HG03064 (cell line): ENCODE data around the gene NUP155.
A peak's percentile ranks its signal among the peaks of the same experiment; 100 is the strongest.
"Not testable (repeated sequence)": the region's sequence is repeated elsewhere in the genome, so short reads cannot be mapped to it uniquely, and the experiment has no call there.

Source experiments
- ATAC-seq: cut with Tn5 transposase; IDR thresholded peaks from one replicate; pipeline ENCODE4 v1.9.1; 2021; ENCODE audit warnings: low read depth; ENCODE audit not compliant: unreplicated experiment

Gene NUP155

GRCh38 chr5:37370864-37371726 is at the start of gene NUP155:
Gene NUP155 (minus strand): TSS chr5:37371106. CDS start chr5:37370977, 129 bp downstream.
- peak; percentile 95 for ATAC-seq

DNA sequence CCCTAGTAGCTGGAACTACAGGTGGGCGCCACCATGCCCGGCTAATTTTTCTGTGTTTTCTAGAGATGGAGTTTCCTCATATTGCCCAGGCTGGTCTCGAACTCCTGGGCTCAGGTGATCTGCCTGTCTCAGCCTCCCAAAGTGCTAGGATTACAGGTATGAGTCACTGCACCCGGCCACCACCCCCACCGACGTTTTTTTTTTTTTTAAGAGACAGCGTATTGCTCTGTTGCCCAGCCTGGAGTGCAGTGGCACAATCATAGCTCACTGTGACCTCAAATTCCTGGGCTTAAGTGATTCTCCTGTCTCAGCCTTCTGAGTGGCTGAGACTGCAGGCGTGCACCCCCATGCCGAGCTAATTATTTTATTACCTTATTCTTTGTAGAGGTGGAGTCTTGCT is 46.4 kb upstream of the NUP155 start:
- no peak for ATAC-seq

DNA sequence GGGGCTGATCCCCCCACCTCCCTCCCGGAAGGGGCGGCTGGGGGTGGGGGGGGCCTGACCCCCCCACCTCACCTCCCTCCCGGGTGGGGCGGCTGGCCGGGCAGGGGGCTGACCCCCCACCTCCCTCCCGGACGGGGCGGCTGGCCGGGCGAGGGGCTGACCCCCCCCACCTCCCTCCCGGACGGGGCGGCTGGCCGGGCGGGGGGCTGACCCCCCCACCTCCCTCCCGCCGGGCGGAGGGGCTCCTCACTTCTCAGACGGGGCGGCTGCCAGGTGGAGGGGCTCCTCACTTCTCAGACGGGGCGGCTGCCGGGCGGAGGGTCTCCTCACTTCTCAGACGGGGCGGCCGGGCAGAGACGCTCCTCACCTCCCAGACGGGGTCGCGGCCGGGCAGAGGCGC is 44.5 kb upstream of the NUP155 start:
- ATAC-seq, result not testable (repeated sequence)

- ATAC-seq, result no peak
These were observed 41.6 kb upstream of the NUP155 start for GRCh38 chr5:37412515-37412914.

GRCh38 chr5:37400501-37400900 is 29.6 kb upstream of the NUP155 start:
- ATAC-seq, result no peak

DNA sequence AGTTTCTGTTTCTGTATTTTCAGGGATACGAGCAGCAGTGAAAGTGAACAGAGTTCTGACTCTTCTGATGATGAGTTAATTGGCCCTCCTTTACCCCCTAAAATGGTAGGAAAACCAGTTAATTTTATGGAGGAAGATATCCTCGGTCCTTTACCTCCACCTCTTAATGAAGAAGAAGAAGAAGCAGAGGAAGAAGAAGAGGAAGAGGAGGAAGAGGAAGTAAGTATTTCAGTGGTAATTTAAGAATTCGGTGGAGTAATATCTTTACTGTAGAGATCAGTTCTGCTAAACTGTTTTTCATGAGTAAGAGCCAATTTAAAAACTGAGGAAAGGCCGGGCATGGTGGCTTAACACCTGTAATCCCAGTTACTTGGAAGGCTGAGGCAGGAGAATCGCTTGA is 25.4 kb upstream of the NUP155 start:
- no peak for ATAC-seq

- ATAC-seq, result no peak
These were observed 20.7 kb upstream of the NUP155 start for GRCh38 chr5:37391591-37391990.

DNA sequence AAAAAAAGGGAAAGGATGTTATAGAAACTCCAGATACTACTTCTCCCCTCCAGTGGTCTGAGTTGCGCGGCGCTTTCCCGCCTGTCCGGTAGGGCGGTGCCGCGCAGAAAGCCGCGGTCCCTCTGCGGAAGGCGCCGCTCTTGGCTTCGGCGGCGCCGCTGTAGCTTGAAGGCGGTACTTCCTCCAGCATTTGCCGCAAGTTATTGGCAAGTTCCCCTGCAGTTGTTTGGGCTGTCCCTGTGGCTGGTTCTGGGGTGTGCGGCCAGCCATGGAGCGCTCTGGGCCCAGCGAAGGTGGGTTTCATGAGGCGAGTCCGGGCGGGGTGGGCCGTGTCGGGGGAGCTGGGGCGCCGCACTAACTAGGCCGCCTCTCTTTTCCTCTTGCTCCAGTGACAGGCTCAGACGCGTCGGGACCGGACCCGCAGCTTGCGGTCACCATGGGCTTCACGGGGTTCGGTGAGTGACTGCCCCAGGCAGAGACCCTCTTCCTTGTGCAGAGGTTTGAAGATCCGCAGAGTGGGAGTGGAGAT is 8.3 kb upstream of the NUP155 start, which contains the start of gene WDR70:
TSS of gene WDR70 (plus strand) at position 219 of the 529 bp plus-strand sequence. CDS start at position 269, 50 bp downstream.
- peak; percentile 99 for ATAC-seq

DNA sequence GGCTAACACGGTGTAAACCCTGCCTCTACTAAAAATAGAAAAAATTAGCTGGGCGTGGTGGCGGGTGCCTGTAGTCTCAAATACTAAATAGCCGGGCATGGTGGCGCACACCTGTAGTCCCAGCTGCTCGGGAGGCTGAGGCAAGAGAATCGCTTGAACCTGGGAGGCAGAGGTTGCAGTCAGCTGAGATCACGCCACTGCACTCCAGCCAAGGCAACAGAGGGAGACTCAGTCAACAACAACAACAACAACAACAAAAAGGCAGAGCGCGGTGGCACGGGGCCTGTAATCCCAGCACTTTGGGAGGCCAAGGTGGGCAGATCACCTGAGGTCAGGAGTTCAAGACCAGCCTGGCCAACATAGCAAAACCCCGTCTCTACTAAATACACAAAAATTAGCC is 7.2 kb upstream of the NUP155 start:
- ATAC-seq, result not testable (repeated sequence)

DNA sequence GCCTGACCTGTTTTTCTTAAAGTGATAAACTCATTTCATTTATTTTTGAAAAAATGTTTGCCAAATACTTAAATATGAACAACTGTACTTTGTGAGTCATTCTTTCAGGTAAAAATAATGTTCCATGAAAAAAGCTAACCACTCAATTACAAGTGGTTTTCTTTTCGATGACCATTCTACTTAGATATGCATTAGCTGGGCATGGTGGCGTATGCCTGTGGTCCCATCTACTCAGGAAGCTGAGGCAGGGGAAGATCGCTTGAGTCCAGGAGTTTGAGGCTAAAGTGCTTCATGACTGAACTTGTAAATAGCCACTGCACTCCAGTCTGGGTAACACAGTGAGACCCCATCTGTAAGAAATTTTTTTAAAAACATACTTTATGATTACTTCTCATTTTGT is 4.2 kb upstream of the NUP155 start:
- ATAC-seq, result no peak

DNA sequence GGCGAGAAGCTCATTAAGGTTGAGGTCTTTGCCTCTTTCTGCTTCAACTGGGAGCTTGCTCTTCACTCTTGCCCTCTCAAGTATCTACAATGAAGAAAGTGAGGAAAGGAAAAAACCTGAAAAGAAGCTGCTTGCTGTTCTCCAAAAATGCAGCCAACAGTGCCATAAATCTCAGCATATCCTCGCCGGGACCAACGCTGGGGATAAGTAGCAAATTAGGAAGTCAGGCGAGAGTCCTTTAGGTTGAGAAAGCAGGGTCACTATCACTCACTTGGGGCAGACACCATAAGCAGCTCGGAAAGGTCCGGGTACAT is 399 bp downstream of the NUP155 start:
- ATAC-seq, result peak; percentile 43

GRCh38 chr5:37355161-37355560 is 15.7 kb downstream of the NUP155 start:
- no peak for ATAC-seq

GRCh38 chr5:37342741-37343140 is 28.2 kb downstream of the NUP155 start:
- ATAC-seq, result not testable (repeated sequence)

DNA sequence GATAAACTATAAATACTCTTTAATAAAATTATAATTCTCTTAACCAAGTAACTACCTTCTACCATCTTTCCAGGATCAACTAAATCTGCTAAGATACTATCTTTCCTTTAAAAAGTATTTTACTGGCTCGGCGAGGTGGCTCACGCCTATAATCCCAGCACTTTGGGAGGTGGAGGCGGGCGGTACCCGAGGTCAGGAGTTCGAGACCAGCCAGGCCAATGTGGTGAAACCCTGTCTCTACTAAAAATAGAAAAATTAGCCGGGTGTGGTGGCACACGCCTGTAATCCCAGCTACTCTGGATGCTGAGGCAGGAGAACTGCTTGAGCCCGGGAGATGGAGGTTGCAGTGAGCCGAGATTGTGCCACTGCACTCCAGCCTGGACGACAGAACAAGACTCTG is 36.2 kb downstream of the NUP155 start:
- not testable (repeated sequence) for ATAC-seq

GRCh38 chr5:37326536-37326935 is 44.4 kb downstream of the NUP155 start:
- ATAC-seq, result no peak

GRCh38 chr5:37323607-37324006 is 47.3 kb downstream of the NUP155 start:
- no peak for ATAC-seq

DNA sequence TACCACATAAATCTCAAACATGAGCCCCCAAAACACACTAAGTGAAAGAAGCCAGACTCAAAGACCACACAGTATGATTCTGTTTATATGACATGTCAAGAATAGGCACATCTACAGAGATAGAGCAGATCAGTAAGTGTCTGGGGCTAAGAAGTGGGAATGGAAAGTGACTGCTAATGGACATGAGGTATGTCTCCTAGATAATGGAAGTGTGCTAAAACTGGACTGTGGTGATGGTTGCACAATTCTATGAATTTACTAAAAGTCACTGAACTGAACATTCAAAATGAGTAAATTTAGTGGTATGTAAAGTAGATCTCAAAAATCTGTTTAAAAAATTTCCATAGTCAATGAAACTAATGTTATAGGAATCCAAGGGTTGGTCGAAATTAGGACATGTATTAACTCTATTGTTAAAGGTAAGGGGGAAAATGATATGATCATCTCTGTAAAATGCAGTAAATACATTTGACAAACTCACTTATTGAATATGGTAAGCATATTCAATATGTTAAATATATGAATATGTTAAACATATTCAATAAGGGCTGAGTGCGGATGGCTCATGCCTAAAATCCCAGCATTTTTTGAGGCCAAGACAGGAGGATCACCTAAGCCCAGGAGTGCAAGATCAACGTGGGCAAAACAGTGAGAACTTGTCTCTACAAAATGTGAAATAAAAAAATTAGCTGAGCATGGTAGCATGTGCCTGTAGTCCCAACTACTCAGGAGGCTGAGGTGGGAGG is 51.7 kb downstream of the NUP155 start:
- no peak for ATAC-seq

GRCh38 chr5:37316027-37316426 is 54.9 kb downstream of the NUP155 start:
- ATAC-seq, result no peak

GRCh38 chr5:37310360-37310759 is 60.5 kb downstream of the NUP155 start:
- no peak for ATAC-seq

DNA sequence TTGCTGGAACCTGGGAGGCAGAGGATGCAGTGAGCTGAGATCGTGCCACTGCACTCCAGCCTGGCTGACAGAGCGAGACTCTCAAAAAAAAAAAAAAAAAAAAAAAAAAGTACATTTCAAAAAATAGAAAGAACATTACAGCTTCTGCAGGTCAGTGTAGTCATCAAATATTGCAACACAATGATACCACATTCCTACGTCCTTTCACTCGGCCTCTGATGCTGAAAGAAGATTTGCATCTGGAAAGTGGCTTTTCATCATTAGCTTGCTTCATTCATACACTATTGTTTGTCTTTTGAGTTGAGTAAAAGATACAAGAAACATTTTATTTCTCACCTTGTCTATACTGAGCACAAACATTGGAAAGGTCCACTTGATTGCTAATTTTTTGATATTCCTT is 62.1 kb downstream of the NUP155 start:
- no peak for ATAC-seq

DNA sequence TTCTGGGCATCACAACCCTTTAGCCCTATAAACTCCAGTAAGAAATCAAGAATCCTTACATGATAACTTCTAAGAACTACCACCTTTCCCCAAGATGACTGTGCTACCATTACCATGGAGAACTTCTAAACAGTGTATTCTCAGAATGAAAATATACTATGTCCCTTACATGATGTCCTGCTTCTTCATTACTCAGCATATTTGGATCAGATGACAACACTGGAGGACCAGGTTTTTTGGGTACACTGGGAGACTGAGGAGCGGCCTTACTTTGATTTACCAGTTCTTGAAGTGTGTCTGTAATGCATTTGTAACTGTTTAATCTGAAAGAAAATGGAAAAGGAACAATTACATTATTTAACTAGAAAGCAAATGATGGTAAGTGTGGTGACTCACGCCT is 66.0 kb downstream of the NUP155 start:
- no peak for ATAC-seq

- ATAC-seq, result not testable (repeated sequence)
These were observed 74.6 kb downstream of the NUP155 start for GRCh38 chr5:37296313-37296712.
